ENCODE data around the gene FAM162A.

FAM162A gene, protein sequence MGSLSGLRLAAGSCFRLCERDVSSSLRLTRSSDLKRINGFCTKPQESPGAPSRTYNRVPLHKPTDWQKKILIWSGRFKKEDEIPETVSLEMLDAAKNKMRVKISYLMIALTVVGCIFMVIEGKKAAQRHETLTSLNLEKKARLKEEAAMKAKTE

DNA sequence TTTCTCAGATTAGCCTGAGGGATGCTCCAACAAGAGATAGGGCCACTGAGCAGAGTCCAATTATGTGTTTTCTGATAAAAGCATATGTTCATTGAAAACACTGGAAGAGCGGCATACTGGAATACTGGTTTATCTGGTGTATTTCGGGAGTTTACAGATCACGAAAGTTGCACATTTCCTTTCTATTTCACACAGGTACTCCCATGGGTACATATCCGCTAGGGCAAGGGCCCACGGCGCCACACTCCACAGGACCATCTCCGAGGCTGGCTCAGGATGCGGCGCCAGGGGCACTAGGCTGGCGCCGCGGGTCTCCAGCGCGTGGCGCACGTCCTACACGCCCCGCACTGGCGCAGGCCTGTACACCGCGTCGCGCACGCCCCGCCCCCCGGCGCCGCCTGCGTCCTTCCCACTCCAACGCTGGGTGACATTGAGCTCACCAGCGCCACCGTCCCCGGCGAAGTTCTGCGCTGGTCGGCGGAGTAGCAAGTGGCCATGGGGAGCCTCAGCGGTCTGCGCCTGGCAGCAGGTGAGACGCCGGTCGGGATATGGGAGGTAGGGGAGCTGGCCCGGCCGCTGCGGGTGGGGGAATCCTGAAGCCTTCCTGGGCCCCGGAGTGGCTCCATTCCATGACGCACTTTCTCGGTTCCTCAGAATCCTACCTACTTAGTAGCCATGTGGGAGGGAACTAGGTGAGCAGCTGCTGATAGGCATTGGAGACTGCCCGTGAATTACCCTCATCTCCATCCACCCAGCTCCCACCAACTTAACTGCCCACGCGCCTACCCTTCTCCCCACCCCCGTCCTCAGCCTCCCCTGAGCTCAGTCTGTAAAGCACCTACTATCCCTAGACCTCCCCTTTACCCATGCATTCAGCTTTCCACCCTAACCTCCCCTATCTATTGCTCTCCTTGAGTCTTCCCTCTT, at the start of gene FAM162A:
Gene FAM162A, plus strand, starts transcription at position 412 of the 927 bp plus-strand sequence. Its CDS starts 84 bp downstream, at position 496.
- peak; percentile 96 for DNase-seq (ENCODE audit: low spot score)

DNA sequence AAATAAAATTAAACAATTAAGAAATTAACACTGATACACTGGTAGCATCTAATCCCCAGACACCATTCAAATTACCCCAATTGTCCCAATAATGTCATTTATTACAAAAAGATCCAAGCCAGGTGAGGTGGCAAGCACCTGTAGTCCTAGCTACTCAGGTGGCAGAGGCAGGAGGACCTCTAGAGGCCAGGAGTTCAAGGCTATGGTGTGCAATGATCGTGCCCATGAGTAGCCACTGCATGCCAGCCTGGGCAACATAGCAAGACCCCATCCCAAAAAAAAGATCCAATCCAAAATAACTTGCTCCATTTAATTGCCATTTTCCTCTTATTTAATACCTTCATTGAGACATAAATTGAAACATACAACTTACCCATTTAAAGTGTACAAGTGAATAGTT, 41.2 kb upstream of the FAM162A start:
- no peak for DNase-seq (ENCODE audit: low spot score)

DNA sequence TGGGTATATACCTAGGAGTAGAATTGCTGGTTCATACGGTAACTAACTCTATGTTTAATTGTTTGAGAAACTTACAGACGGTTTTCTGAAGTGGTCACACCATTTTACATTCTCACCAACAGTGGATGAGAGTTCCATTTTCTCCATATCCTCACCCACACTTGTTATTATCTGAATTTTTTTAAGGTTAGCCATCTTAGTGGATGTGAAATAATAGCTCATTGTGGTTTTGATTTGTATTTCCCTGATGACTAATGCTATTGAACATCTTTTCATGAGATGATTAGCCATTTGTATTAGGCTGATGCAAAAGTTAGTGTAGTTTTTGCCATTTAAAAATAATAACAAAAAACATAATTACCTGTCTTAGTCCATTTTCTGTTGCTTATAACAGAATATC, 40.3 kb upstream of the FAM162A start:
- peak; percentile 37 for DNase-seq (ENCODE audit: low spot score)

DNA sequence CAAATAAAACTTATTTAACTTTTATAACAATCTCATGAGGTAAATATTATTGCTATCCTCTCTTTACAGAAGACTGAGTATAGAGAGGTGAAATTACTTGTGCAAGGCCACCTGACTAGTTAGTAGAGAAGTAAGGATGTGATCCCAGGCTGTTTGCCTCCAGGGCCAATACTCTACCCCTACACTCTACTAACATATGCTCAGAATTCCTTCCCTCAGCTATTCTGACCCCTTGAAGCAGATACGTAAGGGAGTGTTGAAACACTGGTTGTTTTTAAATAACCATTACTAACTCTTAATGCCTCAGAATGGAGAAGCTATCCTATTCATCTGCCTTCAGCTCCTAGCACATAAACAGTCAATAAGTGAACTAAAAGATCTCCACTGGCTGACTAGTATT, 34.8 kb upstream of the FAM162A start:
- no peak for DNase-seq (ENCODE audit: low spot score)

DNA sequence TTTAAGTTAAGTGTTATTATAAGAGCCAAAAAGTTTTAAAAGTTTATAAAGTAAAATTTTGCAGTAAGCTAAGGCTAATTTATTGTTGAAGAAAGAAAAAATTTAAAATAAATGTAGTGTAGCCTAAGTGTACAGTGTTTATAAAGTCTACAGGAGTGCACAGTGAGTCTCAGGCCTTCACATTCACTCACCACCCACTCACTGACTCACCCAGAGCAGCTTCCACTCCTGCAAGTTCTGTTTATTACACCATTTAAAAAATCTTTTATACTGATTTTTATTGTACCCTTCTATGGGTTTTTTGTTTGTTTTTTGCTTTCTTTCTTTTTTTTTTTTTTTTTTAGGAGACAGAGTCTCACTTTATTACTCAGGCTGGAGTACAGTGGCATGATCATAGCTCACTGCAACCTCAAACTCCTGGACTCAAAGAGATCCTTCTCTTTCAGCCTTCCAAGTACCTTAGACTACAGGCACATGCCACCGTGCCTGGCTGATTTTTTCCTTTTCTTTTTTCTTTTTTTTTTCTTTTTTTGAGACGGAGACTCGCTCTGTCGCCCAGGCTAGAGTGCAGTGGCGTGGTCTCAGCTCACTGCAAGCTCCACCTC, 33.1 kb upstream of the FAM162A start:
- DNase-seq (ENCODE audit: low spot score): peak; percentile 21

DNA sequence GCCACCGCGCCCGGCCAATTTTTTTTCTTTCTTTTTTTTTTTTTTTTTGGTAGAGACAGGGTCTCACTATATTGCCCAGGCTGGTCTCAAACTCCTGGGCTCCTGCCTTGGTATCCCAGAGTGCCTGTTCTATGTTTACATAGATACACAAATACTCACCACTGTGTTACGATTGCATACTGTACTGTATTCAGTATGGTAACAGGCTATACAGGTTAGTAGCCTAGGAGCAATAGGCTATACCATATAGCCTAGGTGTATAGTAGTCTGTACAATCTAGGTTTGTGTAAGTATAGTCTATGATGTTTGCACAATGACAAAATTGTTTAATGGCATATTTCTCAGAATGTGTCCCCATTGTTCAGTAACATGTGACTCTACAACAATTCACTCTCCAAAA, 32.4 kb upstream of the FAM162A start:
- no peak for DNase-seq (ENCODE audit: low spot score)

DNA sequence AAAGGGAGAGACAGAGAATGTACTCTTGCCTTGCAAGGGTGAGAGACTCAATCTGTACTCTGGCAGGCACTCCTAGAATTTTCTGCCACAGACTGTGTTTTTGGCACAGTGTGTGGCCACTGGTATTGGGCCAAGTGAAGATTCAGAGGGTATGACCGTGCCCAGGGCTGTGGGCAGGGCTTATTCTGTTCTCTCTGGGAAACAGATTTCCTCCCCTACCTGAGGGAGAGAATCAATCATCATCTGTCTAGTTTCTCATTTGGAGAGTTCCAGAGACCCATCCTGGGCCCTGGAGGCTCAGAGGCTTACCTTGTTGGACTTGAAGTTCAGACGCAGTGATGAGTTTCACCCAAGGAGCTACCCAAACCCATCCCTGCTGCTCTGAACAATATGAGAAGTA, 30.8 kb upstream of the FAM162A start:
- DNase-seq (ENCODE audit: low spot score): no peak

DNA sequence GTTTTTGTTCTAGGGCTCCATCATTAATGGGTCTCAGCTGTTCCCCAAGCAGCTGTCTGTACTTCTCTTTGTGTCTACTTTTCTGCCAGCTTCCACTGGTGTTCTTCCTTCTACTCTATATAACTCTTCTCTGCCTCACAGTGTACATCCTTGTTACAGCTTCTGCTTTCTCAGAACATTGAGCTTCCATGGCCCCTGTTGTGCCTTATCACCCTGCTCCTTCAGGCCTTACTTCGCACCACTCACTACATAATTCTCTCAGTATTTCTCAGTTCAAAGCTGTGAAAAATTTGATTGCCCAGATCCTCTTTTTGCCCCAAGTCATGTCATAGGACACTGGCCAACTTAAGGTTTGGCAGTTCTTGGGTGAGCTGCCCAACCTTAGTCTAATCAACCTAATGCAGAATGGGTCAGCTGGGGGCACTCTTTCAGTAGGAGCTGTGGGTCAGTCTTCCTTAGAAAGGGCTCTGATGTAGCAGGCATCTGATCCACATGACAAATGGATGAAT, 30.0 kb upstream of the FAM162A start:
- DNase-seq (ENCODE audit: low spot score): no peak

DNA sequence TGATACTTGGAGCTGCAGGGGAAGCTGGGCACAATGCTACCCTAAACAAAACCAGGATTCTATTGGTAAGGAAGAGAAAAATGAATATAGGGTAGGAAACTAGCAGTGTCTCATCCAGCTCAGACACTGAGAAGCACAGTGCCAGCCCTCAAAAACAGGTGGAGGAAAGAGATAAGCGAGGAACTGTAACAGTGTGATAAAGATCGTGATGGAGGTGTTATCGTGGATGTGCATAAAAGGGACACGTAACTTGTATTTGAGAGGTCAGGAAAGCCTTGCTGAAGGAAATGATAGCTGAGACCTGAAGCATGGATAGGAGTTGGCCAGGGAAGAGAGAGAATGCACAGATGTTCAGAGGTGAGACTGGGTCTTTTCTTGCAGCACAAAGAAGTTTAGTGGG, 28.4 kb upstream of the FAM162A start:
- no peak for DNase-seq (ENCODE audit: low spot score)

DNA sequence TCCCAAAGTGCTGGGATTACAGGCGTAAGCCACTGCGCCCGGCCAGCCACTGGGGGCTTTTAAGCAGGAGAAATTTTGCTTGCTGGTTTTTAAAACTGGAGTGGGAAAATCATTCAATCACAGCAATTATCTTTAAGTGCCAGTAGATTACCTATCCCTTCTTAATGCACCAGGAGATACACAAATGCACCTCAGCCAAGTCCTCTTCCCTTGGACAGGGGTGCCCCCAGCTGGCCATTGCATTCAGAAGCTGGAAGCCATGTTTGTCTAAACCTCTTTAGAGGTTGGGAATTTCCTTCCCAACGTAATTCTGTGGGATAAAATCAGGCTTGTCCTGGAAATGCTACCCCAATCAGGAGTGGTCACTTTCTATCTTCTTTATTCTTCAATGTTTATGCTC, 27.6 kb upstream of the FAM162A start:
- peak; percentile 55 for DNase-seq (ENCODE audit: low spot score)

DNA sequence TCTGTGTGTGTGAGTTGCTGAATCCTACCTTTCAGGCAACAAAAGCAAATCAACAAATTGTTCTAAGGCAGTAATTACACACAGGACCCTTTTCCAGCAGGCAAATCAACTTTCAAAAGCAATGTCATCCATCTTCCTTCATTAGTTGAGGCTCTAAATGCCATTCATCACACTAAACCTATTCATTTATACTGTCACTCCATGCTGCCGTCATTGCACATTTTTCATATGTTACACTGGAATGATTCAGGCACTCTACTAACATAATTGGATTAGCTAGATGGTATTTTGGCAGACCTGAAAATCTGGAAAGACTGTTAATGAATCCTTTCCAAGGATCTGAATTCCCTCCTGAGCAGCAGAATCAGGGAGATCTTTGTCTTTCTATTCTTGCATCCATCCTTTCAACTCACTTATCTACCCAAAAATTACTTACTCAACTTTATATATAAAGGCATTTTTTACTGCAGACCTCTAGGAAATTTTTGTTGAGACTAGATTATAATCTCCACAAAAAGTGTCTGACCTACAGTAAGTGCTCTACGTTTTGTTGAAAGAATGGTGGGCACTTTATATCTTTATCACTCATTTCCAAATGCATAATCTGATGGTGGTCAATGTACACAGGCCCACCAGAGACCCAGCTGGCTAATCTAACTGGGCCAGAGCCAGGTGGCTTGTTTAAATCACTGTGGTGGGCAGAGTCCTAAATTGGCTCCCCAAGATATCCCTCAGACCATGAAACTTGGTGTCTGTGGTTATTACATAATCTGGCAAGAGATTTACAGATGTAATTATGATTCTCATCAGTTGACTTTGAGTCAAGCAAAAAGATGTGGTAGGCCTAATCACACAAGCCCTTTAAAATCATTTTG, 25.9 kb upstream of the FAM162A start:
- DNase-seq (ENCODE audit: low spot score): no peak

DNA sequence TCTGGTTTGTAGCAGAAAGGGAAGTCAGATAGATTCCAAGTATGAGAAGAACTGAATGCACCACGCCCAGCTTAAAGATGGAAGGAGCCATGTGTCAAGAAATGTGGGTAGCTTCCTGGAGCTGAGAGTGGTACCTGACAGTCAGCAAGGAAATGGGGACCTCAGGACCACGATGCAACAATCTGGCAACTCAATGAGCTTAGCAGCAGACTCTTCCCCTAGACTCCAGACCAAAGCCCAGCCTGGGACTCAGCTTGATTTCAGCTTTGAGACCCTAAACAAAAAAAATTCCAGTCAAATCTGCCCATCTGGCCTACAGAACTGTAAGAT, 25.3 kb upstream of the FAM162A start:
- no peak for DNase-seq (ENCODE audit: low spot score)

DNA sequence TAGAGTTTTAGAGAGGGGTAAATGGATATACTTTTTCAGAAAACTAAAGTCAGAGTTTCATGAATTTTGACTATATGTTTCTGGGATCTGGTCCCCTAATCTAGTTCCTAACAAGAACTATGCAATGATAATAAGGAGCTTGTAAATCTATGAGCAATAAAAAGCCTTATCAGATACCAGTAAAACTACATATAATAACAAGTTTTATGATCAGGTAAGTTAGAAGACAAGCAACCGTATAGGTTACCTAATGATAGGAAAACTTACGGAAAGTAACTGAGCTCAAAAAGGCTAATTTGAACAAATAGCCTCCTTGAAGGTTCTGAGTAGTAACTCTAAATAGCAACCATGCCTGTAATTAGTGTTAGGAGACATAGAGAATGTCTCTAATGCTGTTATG, 22.0 kb upstream of the FAM162A start:
- DNase-seq (ENCODE audit: low spot score): no peak

DNA sequence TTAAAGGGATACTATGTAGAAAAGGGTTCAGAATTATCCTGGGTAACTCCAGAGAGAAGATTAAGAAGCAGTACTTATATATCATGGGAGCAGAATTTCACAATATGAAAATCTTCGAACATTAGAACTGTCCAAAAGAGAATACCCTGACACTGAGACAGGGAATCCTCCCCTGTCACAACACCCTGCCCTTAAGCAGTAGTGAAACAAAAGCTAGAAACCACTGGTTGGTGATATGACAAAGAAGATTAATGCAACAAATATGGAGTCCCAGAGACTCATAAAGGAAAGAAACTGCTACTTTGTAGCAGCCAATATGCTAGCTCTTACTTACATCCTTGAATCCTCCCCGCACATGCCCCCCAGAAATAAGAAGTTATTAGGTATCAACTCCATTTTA, 19.5 kb upstream of the FAM162A start:
- no peak for DNase-seq (ENCODE audit: low spot score)

DNA sequence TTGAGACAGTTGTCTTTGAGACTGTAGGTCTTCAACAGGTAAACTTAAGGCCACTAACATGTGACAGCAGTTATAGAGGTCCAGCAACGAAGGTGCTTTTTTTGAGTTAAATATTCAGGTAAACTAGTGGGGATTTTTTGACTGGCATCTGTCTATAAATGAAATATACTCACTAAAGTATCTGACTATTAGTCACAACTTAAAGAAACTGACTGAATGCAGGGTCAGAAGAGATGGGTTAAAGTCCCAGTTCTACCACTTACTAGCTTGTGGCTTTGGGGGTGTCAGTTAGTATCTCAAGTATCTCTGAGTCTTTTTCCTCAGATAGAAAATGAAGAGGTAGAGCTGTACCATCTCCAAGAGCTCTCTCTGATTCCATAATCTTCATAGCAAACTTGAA, 18.9 kb upstream of the FAM162A start:
- DNase-seq (ENCODE audit: low spot score): no peak

DNA sequence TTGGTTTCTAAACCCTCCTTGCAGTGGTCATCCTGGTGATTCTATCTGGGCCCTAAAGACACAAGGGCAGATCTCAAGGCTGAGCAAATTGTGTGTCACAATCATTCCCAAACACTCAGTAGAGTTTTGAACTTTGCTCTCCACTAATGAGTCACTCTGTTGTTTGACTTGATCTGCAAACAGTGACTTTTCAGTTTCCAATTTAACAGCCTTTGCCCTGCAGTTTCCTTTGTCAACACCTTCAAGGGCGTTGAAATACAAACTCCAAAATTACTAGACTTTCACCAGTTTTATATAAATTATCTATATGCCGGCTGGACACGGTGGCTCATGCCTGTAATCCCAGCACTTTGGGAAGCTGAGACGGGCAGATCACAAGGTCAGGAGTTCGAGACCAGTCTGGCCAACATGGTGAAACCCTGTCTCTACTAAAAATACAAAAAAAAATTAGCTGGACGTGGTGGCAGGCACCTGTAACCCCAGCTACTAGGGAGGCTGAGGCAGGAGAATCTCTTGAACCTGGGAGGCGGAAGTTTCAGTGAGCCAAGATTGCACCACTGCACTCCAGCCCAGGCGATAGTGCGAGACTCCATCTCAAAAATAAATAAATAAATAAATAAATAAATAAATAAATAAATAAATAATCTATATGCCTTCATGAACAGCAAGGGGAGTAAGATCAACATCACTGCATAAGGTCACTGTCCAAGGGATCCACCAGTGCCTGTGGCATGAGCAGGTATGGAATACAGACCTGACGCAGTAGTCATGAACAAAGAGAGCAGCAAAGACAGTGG, 18.2 kb upstream of the FAM162A start:
- DNase-seq (ENCODE audit: low spot score): peak; percentile 85

DNA sequence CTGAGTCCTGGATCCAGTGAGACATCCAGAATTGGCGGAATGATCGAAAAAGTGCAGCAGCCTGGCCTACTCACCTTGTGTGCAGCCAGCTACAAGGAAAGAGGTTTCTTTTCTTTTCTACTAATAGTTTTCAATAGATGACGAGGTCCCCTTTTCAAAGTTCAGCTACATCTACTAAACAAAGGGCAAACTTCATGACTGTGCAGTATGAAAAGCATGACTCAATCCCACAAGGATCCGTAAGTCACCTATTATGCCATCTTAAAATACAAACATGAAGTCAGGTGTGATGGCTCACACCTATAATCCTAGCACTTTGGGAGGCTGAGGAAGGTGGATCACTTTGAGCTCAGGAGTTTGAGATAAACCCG, 17.6 kb upstream of the FAM162A start:
- peak; percentile 77 for DNase-seq (ENCODE audit: low spot score)

DNA sequence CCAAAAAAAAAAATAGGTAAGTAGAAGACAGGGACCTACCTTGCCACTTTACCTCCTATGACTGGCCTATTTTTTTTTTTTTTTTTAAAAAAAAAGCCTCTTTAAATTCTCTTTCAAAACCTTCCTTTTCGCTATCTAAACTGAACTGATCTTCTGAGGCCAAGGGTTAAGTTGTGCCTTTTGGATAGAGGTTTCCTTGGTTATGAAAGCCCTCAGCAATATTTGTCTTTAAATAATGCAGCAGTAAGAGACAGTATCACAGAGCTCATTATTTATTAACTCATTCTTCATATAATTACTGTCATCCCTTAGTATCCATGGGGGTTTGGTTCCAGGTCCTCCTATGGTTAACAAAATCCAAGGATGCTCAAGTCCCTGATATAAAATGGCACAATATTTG, 9.9 kb upstream of the FAM162A start:
- no peak for DNase-seq (ENCODE audit: low spot score)

DNA sequence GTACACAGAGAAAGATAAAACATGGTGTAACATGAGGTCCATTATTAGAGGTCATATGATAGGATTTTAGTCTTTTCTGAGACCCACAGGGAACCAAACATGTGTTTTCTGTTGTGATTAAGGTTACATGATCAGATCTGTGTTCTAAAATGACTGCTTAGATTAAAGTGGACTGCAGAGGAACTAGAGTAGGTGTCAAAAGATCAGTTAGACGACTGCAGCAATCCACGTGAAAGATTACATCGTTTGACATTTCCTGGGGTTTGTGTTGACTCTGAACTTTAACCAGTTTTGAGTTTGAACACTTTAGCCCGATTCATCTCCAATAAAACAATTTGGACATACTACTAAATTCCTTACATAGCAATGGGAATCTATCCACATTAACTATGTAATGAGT, 6.0 kb upstream of the FAM162A start:
- no peak for DNase-seq (ENCODE audit: low spot score)

DNA sequence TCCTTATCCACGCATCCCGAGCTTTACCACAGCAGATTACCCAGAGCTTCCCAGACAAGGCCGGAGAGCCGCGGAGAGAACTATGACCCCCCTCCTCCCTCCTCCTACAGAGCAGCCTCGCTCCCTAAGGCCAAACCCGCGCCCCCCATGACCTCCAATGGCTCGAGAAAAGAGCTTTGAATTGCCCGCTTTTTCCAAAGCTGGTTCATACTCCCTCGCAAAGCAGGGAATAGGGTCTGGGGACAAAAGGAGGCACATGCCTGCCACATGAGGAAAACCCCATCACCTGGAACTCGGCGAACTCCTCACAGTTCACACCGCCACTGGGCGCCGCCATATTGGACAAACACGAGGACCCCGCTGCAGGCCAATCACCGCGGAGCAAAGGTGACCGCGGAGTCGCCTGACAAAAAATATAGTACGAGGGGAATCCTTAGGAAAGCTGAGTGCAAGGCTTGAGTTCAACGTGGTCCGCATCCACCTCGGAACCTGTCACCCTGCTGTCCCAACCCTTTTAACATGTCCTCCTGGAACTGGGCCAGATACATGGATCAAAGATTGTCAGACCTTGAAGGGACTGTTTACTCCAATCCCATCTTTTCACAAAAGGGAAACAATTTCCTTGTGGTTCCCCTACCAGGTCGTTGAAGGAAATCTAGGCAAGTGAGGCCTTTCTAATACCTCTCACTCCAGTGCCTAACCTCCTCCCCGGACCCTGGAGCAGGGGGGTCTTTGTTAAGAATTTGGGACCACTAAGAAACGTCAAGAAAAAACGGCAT, 905 bp upstream of the FAM162A start, which contains the start of gene MIX23:
Gene MIX23, minus strand, starts transcription at position 344 of the 779 bp plus-strand sequence. Its CDS starts 7 bp downstream, at position 337.
- DNase-seq (ENCODE audit: low spot score): peak; percentile 91
